GM12865 (cell line): ENCODE results near the gene NCOA5.

ENCODE experiments used
- DNase-seq: peaks from one replicate; pipeline ENCODE4 v3.0.0; 2010; ENCODE audit warnings: low read depth
- H3K4me3 ChIP-seq: 2 replicates; pipeline ENCODE4 v1.5.1; 2011; ENCODE audit warnings: mild to moderate bottlenecking, low read depth, low read length, control low read depth
- TF ChIP-seq, protein P1 (sequence below): IDR thresholded peaks from 2 replicates; pipeline ENCODE4 v1.5.1; 2011; ENCODE audit warnings: low read length, control low read depth, low read depth, inconsistent platforms; ENCODE audit not compliant: insufficient read depth; ENCODE audit errors: missing control alignments

Gene NCOA5

DNA sequence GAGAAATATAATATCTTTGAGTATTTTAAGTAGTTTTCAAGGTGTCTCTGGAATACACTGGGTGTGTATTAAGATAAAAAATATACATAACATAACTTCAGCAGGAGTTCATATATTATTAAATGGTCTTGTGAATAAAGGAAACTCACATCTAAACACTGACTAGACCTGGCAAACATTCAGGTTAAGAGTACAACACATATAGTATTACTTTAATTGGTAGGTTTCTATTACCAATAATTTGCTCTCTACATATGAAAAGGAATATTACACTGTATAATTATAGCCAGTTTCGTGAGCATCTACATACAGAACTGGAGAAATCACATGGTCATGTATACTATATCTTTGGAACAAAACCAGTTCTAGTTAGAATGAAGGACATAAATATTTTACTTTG lies 8.7 kb downstream of the NCOA5 start:
- H3K4me3 ChIP-seq = no peak overlapping the region
- no peak for DNase-seq
- TF ChIP-seq, protein P1, sequence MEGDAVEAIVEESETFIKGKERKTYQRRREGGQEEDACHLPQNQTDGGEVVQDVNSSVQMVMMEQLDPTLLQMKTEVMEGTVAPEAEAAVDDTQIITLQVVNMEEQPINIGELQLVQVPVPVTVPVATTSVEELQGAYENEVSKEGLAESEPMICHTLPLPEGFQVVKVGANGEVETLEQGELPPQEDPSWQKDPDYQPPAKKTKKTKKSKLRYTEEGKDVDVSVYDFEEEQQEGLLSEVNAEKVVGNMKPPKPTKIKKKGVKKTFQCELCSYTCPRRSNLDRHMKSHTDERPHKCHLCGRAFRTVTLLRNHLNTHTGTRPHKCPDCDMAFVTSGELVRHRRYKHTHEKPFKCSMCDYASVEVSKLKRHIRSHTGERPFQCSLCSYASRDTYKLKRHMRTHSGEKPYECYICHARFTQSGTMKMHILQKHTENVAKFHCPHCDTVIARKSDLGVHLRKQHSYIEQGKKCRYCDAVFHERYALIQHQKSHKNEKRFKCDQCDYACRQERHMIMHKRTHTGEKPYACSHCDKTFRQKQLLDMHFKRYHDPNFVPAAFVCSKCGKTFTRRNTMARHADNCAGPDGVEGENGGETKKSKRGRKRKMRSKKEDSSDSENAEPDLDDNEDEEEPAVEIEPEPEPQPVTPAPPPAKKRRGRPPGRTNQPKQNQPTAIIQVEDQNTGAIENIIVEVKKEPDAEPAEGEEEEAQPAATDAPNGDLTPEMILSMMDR = no peak

DNA sequence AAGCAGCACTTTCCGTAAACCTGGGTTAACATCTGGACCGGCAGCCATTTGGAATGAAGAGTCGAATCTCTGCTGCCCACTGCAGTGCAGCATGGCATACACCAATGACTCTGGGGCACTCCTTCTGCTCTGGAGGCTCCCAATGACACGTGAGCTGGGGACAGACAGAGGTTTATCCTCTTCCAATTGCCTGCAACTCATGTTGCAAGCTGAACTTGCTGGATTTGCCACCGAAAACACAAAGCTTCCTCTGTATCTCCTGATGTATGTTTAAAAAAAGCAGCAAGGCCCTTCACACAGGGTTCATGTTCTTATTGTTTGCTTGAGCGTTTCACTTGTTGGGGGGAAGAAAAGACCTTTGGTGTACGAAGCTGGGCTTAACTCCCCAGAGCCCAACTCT lies 10.8 kb downstream of the NCOA5 start:
- TF ChIP-seq, protein P1 = no peak
- H3K4me3 ChIP-seq = no peak overlapping the region
- DNase-seq = no peak

DNA sequence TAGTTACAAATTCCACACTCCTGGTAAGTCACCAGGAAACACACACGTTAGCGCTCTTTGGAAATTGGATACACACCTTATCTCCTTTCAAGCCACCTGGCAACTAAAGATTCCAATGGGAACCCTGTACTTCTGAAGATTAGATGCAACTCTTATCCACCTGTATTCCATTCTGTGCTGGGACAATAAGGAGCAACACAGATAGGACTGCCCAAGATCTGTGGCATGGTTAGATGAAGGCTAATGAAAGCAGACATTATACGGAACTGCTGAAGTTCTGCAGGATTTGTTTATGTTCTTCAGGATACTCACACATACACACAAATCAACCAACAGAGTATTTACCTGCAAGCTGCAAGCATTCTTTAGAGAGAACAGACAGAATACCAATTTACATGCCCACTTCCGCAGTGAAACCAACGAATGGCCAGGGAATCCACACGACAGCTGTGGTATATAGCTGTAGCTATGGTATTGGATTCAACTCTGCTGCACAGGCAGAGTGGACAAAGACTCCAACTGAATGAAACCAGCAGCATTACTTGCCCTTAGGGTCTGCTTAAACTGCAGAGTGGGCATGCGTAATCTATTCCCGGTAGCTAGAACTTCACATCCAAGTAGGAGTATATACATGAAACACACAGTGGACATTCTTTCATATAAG lies 12.0 kb downstream of the NCOA5 start:
- H3K4me3 ChIP-seq = no peak overlapping the region
- no peak for DNase-seq
- TF ChIP-seq, protein P1 = no peak

DNA sequence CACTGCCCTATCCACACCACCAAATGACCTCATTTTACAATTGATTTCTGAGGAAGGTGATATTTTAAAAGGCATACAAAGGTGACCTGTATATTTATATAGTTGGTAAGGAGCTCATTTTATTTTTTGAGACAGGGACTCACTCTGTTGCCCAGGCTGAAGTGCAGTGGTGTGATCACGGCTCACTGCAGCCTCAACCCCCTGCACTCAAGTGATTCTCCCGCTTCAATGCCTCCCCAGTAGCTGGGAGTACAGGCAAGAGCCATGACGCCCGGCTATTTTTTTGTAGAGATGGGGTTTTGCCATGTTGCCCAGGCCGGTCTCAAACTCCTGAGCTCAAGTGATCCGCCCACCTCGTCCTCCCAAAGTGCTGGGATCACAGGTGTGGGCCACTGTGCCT lies 13.0 kb downstream of the NCOA5 start:
- H3K4me3 ChIP-seq = no peak overlapping the region
- DNase-seq = no peak
- TF ChIP-seq, protein P1 = no peak

DNA sequence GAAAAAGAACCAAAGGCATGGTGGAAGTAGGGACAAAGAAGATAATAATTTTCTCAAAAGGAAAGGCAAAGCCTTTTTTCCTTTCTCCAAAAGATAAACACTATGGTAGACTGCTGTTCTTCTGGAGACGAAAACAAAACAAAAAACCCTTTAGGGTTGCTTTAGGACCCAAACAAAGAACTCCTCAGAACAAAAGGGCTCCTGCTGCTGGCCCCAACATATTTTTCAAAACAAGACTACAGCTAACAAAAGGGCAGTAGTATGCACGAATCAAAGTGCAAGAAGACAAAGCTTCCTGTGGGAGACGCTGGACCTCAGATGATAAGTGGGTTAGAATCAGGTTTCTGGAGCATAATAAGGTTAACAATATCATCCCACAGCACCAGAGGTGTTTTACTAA lies 15.8 kb downstream of the NCOA5 start:
- no peak for DNase-seq
- TF ChIP-seq, protein P1 = no peak
- no peak overlapping the region for H3K4me3 ChIP-seq

DNA sequence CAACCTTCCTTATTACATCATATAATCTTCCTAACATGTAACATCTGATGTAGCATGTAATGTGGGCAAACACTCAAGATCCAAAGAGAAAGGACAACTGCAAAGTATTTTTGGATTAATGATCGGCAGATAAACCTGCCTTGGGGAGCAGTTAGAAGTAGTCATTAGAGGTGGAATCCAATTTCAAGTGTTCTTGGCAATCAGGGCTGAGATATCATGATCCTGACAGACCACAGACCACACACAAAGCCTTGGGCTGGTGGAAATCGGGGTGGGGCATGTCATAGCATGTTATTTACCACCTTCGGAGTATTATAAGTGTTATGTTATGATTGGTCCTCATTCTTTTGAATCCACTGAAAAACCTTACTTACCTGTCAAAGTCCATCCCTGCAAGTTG lies 16.3 kb downstream of the NCOA5 start:
- TF ChIP-seq, protein P1 = no peak
- H3K4me3 ChIP-seq = no peak overlapping the region
- no peak for DNase-seq

DNA sequence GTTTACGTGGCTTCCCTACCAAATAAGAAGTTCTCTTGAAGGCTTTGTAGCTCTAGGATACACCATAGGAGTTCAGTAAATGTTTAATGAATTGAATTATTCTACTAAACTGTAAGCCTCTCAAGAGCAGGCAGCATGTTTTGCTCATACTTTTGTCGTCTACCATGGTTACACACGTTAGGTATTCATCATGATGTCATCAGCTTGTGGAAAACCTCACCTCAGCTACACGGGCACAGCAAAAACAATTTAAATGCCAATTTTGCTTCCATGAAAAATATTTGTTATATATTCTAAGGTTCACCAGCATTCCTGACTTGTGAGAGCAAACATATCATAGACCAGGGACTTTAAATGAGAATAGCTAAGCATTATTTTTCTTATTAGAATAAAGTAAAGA lies 16.7 kb downstream of the NCOA5 start:
- TF ChIP-seq, protein P1 = no peak
- no peak overlapping the region for H3K4me3 ChIP-seq
- no peak for DNase-seq
